Brain microvascular endothelial cell (primary cell): Measurements from ENCODE around the gene TWF2.

ENCODE experiments used
- DNase-seq: peaks from one replicate; pipeline ENCODE4 v3.0.0-alpha.2; 2020
- H3K27ac ChIP-seq: fragments of 250-450 bp; sonication (Bioruptor Pico); 2 replicates; pipeline ENCODE4 v1.5.1; 2020; ENCODE audit warnings: mild to moderate bottlenecking, moderate library complexity
- H3K27me3 ChIP-seq: fragments of 250-450 bp; sonication (Bioruptor Pico); replicated peaks from 2 replicates; pipeline ENCODE4 v1.5.1; 2020; ENCODE audit warnings: mild to moderate bottlenecking
- H3K36me3 ChIP-seq: fragments of 250-450 bp; sonication (Bioruptor Pico); replicated peaks from 2 replicates; pipeline ENCODE4 v1.5.1; 2020; ENCODE audit warnings: mild to moderate bottlenecking
- H3K4me3 ChIP-seq: 2 replicates; pipeline ENCODE4 v1.5.1; 2011; ENCODE audit warnings: low read depth, mild to moderate bottlenecking, control low read depth, low read length, moderate library complexity
- CTCF ChIP-seq: IDR thresholded peaks from 2 replicates; pipeline ENCODE4 v1.5.1; 2011; ENCODE audit warnings: low read depth, mild to moderate bottlenecking, moderate library complexity, low read length, control low read depth, inconsistent platforms; ENCODE audit errors: missing control alignments
- in situ Hi-C: cut with HindIII; loops from 2 replicates; pipeline ENCODE4 v1.10.0; 2017; ENCODE audit warnings: low sequenced_read_pairs, low pct_ligation_motif_present

The TWF2 gene

DNA sequence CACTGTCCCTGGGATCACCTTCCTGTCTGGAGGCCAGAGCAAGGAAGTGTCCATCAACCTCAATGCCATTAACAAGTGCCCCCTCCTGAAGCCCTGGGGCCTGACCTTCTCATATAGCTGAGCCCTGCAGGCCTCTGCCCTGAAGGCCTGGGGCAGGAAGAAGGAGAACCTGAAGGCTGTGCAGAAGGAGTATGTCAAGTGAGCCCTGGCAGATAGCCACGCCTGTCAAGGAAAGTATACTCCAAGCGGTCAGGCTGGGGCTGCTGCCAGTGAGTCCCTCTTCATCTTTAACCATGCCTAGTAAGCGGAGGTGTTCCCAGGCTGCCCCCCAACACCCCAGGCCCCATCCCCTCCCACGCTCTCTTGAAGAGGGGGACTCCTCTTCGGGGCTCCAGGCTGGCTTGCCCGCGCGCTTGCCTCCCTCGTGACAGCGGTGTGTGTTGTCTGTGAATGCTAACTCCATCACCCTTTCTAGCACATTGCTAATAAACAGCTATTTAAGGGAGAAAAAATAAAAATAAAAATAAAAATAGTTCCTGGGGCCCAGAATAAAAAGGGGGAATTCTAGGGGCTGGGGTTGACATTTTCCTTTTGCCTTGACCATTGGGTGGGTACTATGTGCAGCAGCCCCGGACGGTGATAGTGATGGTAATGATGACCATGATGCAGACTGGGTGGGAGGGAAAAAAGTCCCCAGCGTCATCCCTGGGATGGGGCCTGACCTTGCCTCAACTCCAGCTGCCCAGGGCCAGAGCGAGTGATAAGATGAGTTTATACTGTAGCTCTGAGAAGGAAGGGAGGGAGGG is 44.3 kb downstream of the TWF2 start:
- Histone ChIP-seq H3K4me3 (no peak overlapping the region), H3K27me3 (no peaks in the 10 kb centered on the region), H3K27ac (no peak overlapping the region), H3K36me3 (peaks cover 3% of the 10 kb centered on the region)
- DNase-seq: no peak
- TF ChIP-seq CTCF: no peak
- in situ Hi-C loops: no loop called here

GRCh38 chr3:52193065-52193464 is 45.9 kb downstream of the TWF2 start:
- Histone ChIP-seq H3K27ac (no peak overlapping the region), H3K36me3 (no peaks in the 10 kb centered on the region), H3K4me3 (no peak overlapping the region), H3K27me3 (no peaks in the 10 kb centered on the region)
- DNase-seq: no peak
- no peak for TF ChIP-seq CTCF
- in situ Hi-C loops: no loop called here

- in situ Hi-C loops: no loop called here
- no peak overlapping the region for H3K4me3 ChIP-seq
Measured at GRCh38 chr3:52191663-52192062, 47.3 kb downstream of the TWF2 start.

GRCh38 chr3:52190294-52191074 is 48.5 kb downstream of the TWF2 start:
- TF ChIP-seq CTCF: no peak
- H3K27ac ChIP-seq: no peak overlapping the region
- in situ Hi-C loops: no loop called here
- no peaks in the 10 kb centered on the region for H3K36me3 ChIP-seq
- no peaks in the 10 kb centered on the region for H3K27me3 ChIP-seq
- DNase-seq: no peak
- H3K4me3 ChIP-seq: no peak overlapping the region

More at GRCh38 chr3:52191663-52192062, 47.3 kb downstream of the TWF2 start:
- no peak for TF ChIP-seq CTCF
- DNase-seq: no peak
- no peak overlapping the region for H3K27ac ChIP-seq
- no peaks in the 10 kb centered on the region for H3K27me3 ChIP-seq
- H3K36me3 ChIP-seq: no peaks in the 10 kb centered on the region

DNA sequence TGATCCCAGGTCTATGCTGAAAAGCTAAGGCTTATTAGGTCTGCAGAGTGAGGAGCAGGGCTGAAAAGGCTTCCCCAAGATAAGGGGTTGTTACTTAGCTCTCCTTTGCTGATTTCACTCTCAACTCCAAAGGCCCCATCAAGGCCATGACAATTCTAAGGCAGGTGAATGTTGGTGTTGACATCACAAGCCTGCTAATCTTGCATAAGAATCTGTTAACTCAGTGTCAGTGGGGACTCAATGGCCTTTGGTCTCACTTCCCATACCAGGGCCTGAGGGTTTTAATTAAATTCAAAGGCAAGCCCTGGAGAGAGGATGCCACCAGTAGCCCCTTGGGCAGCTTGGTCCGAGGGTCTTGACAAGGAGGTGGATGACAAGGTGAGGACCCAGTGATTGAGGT is 50.4 kb downstream of the TWF2 start:
- in situ Hi-C loops: no loop called here
- no peak for TF ChIP-seq CTCF
- Histone ChIP-seq H3K27ac (no peak overlapping the region), H3K36me3 (no peaks in the 10 kb centered on the region), H3K4me3 (no peak overlapping the region), H3K27me3 (no peaks in the 10 kb centered on the region)
- no peak for DNase-seq
